Fibroblast of skin of scalp (primary cell): ENCODE results near the gene PLS1. TPM values are rescaled to one million over a fixed set of nuclear protein-coding genes. Genes with fewer than 3 reads are reported as not detected.
A peak's percentile ranks its signal among the peaks of the same experiment; 100 is the strongest.
"Not testable (repeated sequence)": the region's sequence is repeated elsewhere in the genome, so short reads cannot be mapped to it uniquely, and the experiment has no call there.

ENCODE experiments used
- DNase-seq: peaks from one replicate; pipeline ENCODE4 v3.0.0-alpha.2; 2013
- polyA plus RNA-seq, 2 experiments: library from polyadenylated mRNA; unstranded; fragments of 120-200 nt; gene quantifications; one replicate each; pipeline ENCODE4 v1.2.1, GENCODE V29; 2013; ENCODE audit not compliant: insufficient read length in 2 of 2

The PLS1 gene, protein sequence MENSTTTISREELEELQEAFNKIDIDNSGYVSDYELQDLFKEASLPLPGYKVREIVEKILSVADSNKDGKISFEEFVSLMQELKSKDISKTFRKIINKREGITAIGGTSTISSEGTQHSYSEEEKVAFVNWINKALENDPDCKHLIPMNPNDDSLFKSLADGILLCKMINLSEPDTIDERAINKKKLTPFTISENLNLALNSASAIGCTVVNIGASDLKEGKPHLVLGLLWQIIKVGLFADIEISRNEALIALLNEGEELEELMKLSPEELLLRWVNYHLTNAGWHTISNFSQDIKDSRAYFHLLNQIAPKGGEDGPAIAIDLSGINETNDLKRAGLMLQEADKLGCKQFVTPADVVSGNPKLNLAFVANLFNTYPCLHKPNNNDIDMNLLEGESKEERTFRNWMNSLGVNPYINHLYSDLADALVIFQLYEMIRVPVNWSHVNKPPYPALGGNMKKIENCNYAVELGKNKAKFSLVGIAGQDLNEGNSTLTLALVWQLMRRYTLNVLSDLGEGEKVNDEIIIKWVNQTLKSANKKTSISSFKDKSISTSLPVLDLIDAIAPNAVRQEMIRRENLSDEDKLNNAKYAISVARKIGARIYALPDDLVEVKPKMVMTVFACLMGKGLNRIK
- 0.58 TPM for polyA plus RNA-seq (2013, experiment 1 of 2; ENCODE audit: insufficient read length)
- 0.96 TPM for polyA plus RNA-seq (2013, experiment 2 of 2; ENCODE audit: insufficient read length)

DNA sequence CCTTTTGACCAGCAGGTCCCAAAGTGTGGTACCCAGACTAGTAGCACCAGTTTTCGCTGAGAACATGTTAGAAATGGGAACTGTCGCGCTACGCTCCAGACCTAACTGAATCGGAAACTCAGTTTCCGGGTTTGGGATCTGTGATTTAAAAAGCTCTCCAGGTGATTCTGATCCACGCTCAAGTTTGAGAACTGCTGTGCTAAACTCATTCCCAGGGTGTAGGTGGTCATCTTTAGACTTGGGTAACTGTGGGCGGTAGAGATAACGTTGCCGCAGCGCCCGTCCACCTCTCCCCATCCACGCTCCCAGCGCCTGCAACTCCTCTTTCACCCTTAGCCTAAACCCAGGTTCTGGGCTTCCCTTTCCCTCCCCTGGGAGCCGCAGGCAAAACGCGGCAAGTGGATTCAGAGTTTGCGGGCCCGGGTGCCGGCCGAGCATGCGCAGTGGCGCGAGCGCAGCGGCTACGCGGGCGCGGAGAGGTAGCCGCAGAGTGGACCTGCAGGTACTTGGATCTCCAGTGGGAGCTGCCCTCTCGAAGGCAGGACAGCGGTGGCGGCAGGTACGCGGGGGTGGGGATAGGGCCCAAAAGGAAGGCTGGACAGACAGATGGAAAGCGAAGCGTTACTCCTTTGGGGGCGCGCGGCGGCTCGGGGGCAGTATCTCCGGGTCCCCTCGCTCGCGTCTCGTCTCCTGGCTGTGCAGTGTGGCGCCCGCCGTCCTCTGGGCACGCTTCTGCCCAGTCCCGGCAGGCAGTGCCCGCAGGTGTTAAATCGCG is at the start of gene PLS1:
PLS1 (plus strand) TSS at position 443 of the 775 bp plus-strand sequence. CDS start 67,845 bp downstream, outside the sequence.
- peak; percentile 78 for DNase-seq

DNA sequence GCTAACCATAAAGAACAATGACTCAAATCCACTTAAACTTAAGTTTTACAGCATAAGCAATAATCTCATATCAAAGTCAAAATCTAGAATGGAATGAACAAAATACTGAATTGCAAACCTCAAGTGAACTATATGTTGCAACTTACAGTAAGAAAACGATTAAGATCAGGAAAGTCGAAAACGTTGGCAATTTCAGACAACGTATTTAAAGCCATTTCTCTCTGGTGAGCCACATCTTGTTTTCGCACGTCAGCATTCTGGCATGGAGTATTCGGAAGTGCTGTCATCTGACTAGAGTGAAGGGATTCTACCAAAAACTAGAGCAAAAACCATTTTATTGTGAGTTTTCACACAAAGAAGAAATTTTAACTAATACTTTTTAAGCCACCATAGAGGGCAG is 46.2 kb upstream of the PLS1 start:
- DNase-seq = no peak

DNA sequence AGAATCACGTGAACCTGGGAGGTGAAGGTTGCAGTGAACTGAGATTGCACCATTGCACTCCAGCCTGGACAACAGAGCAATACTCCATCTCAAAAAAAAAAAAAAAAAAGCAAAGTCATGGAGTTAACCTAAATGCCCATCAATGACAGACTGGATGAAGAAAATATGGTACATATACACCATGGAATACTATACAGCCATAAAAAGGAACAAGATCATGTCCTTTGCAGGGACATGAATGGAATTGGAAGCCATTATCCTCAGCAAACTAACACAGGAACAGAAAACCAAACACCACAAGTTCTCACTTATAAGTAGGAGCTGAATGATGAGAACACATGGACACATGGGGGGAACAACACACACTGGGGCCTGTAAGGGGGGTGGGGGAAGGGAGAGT is 43.6 kb upstream of the PLS1 start:
- DNase-seq = not testable (repeated sequence)

DNA sequence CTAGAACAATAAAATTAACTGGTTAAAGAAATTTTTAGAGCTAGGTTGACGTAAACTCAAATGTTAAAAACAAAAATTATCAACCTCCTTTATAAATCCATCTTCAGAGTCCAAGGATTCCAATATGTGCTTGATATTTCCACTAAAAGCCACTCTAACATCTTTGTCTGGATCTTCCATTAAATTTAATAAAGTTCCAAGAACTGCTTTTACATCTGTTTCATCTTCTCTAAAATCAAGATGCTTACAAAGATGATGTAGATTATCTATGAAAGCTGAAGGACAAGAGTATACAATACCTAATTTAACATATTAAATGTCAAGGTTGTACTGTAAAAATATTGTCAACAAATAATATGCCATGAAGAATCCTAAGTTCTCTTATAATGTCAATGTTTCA is 42.5 kb upstream of the PLS1 start:
- DNase-seq = no peak

DNA sequence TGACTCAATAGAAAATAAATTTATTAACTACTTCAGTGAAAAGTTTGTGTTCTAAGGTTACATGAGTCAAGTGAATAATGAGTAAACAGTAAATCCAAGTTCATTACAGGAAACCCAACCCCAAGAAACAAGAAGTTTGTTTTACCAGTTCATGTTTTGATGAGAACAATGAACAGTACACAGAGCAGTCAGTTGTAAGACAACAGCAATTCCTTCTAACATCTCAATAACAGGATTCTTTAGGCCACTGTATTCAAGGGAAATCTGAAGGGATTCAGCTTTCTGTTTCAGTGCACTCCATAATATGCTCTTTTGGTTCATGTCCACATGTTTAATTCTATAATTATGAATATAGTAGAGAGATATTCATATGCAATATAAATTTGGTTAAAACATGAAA is 36.1 kb upstream of the PLS1 start:
- no peak for DNase-seq

DNA sequence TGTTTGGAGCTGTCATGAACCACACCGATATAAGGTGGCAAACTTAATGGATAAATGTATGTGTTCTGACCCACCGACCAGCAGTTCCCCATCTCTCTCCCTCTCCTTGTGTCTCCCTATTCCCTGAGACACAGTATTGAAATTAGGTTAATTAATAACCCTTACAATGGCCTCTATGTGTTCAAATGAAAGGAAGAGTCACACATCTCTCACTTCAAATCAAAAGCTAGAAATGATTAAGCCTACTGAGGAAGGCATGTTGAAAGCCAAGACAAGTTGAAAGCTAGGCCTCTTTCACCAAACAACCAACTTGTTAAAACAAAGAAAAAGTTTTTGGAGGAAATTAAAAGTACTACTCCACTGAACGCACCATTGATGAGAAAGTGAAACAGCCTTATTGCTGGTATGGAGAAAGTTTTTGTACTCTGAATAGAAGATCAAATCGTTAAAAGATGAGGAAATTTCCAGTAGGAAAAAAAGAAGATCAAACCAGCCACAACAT is 32.6 kb upstream of the PLS1 start:
- no peak for DNase-seq

DNA sequence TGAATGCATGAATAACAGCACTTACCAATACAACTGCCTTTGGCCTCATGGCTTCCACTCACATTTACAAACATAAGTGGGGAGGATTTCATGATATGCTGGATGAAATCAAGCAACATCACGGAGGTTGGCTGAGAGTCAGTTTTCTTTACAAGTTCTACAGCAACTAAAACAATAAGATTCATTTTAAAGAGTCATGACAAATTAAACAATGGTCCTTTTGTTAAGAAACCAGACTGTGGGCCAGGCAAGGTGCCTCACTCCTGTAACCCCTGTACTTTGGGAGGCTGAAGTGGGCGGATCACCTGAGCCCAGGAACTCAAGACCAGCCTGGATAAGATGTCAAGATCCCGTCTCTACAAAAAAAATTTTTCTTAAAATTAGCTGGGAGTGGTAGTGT is 30.1 kb upstream of the PLS1 start:
- no peak for DNase-seq

DNA sequence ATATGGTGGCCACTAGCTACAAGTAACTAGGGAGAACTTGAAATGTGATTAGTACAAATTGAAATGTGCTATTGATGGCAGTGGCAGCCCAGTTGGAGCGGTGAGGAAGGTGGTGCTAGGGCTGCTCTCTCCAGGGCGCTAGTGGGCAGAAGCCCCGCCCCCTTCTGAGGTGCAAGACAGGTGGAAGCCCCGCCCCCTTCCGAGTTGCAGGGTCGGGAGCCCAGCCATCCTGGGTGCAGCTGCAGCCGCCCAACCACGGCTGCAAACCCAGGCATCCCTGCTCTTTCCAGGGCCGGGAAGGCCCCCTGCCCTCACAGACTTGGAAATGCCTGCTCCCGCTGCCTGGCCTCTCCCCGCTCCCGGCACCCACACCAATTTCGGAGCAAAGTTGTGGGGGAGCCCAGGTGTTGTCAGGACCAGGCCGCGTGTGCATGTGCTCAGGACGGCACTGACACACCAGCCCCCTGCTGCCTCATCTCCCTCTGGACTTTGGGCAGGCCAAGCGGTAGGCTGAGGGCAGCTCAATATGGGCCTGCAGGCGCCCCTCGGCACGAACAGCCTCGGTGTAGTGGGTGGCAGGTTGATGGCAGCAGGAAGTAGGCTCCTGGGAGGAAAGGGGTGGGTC is 27.7 kb upstream of the PLS1 start:
- DNase-seq = no peak

DNA sequence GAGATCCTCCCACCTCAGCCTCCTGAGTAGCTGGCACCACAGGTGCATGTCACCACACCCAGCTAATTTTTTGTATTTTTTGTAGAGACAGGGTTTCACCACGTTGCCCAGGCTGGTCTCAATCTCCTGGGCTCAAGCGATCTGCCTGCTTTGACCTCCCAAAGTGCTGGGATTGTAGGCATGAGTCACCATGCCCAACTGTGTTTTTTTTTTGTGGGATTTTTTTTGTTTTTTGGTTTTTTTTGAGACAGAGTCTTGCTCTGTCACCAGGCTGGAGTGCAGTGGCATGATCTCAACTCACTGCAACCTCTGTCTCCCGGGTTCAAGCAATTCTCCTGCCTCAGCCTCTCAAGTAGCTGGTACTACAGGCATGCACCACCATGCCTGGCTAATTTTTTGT is 26.8 kb upstream of the PLS1 start:
- DNase-seq = peak; percentile 22

DNA sequence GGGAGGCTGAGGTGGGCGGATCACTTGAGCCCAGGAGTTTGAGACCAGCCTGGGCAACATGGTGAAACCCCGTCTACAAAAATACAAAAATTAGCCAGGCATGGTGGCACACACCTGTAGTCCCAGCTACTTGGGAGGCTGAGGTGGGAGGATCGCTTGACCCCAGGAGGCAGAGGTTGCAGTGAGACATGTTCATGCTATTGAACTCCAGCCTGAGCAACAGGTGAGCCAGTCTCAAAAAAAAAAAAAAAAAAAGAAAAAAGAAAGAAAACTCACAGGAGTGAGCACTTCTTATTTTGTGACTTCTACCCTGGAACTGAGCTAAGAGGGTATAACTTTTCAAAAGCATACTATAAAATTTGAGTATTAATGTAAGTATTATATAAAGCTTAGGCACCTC is 22.0 kb upstream of the PLS1 start:
- DNase-seq = not testable (repeated sequence)

DNA sequence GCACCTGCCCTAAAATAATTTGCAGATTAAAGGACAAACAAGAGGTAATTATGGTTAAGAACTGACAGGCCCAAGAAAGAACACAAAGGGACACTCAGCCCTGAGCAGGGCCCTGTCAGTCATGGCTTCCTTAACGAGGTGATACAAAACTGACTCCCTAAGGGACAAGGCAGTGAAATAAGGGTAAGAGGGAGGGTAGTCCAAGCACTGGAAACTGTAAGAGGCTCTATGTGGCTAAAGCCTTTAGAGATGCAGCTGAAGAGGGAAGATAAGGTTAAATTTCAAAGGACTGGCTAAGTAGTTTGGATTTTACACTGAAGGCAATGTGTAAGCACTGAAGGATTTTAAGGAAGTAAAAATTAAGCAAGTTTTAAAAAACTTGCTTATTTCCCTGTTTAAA is 21.5 kb upstream of the PLS1 start:
- no peak for DNase-seq

DNA sequence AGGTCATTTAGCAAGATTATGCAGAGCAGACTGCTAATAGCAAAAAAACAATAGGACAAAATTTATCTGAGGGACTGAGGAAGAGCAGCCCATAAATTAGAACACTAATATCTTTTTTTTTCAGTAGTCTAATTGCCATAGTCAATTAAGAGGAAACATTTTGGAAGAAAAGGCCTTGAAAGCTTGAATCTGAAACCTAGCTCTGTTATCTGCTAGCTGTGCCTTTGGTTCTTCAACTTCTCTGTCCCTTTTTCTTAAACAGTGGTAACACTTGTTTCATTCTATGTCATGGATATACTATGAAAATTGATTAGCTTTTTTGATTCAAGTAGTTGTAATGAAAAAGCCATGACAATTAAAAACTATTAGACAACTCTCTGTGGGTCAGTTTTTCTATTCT is 19.4 kb upstream of the PLS1 start:
- DNase-seq = no peak

DNA sequence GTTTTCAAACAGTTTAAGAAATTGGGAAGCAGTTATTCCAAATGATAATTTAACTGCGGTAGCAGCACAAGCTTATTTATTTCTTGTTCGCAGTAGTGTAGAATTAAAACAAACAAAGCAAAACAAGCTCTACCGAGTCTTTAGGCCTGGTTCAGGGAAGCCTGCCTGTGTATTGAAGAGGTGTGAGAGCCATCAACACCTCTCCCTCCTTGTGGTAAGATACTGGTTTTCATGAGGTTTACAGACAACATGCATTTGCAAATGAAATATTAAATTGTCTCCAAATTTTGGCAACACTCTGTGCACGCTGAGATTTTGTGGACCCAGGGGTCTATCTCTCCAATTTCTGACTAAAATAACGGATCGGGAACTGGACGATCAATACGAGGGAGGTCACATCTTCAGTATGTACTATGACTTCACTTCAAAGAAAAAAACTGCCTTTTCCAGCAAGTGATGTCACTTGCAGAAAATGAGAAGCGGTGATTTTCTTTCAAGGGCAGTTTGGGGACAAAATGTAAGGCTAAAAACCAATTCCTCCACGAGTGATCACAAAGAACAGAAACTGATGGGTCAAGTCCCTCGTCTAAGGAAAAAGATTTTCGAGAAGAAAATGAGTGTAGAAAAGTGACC is 18.4 kb upstream of the PLS1 start:
- peak; percentile 14 for DNase-seq

DNA sequence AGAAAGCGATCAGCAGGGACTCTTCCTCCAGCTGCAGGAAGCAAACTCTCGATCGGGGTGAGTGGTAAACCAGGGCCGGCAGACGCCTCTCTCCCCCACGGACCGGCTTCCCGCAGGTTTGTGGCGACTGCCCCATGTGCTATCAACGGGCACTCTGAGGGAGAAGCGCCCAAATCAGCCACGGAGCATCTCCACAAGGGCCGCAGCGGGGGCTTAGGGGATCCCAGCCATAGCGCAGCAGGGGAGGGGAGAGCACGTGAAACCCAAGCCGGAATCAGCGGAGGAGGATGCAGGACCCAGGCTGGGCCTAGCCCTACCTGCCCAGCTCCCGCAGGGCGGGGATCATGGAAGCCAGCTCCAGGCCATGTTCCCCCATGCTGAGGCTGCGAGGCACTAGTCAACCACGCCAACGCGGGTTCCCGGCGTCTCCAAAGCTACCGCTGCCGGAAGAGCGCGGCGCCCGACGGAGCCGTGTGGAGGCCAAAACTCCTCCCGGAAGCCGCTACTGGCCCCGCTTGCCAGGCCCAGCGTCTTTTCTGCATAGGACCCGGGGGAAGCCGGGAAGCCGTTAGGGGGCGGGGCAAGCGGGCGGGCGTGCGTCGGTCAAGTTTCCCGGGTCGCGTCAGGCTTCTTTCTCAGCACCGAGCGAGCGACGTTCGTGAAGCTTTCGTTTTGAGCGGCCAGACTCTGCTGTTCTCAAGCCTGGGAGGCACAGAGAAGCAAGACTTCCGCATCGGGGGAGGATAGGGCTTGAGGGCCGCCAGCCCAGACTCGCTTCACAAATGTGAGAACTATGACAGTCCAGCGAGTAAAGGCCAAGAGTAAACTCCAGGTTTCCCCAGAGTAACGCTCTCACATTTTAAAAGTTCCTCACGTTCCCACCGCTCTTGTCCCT is 17.6 kb upstream of the PLS1 start, which contains the start of gene ATR:
ATR (minus strand) TSS at position 405 of the 895 bp plus-strand sequence; CDS start at position 376, 29 bp downstream.
- peak; percentile 97 for DNase-seq

DNA sequence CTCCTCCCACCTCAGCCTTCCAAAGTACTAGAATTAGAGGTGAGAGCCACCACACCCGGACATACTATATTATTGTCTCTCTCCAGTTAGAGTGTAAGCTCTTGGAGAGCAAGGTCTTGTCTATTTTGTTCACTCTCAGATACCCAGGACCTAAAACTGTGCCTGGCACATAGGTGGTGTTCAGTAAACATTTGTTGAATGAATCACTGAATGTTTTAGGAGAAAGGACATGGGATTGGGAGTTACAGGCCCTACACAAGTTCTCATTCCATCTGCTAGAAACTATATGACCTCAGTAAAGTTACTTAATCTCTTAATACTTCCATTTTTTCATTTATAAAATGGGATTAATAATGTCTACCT is 16.2 kb upstream of the PLS1 start:
- DNase-seq = no peak

DNA sequence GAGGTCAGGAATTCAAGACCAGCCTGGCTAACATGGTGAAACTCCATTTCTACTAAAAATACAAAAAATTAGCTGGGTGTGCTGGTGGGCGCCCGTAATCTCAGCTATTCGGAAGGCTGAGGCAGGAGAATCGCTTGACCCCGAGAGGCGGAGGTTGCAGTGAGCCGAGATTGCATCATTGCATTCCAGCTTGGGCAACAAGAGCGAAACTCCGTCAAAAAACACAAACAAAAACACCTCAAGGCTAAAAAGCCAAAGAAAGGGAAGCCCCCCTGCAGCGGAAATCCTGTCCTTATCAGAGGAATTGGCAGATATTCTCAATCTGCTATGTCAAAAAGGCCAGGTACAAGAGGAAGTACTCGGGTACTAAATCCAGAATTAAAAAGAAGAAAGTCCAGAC is 15.1 kb upstream of the PLS1 start:
- not testable (repeated sequence) for DNase-seq

DNA sequence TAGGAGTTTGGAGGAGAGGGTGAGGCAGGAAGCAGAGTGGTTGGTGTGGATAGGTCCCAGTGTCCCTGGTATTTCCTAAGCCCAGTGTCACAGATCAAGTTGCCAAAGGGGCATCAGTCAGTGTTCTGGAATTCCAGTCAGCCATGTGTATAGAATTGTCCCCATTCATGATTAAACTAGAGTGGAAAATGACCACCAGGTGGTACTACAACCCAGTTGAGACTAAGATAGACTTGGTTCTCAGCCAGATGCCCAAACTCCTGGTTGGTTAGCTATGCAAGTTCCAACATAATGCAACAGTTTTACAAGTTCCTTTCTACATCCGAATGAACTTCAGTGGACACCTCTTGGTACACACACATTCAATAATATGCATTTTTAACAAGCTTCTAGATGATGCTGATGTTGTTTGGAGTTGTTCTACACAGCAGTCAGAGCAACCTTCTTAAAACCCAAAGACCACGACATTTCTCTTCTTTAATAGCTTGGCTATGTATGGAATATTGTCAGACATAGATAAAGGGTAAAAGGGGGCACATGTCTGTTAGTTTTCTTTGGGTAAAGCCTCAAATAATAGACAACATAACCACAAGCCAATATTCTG is 9.3 kb upstream of the PLS1 start:
- DNase-seq = peak; percentile 82

DNA sequence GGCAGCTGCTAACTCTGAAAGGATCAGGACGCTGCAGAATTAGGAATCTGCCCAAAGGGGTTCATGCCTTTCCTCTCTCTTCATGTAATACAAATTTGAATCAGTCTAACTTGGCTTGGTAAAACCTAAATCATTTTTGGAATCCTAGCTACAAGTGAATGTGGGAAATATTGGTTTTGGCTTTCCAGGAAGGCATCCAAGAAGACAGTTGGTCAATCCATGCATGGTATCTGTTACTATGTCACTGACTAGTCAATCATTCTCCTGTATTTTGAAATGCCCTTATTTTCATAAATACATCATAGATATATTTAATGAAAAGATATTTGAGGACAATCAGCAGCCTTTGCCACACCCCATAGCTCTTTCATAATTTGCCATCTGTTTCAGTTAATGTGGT is 7.5 kb upstream of the PLS1 start:
- no peak for DNase-seq

DNA sequence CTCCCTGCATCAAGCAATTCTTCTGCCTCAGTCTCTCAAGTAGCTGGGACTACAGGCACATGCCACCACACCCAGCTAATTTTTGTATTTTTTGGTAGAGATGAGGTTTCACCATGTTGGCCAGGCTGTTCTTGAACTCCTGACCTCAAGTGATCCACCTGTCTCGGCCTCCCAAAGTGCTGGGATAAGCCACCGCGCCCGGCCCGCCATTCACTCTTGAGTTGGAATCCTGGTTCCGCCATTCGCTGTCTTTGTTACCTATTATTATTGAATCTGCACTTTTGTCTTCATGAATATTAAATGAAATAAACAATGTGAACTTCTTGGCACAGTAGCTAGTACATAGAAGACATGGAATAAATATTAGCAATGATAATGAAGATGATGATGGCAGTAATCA is 3.9 kb upstream of the PLS1 start:
- not testable (repeated sequence) for DNase-seq

DNA sequence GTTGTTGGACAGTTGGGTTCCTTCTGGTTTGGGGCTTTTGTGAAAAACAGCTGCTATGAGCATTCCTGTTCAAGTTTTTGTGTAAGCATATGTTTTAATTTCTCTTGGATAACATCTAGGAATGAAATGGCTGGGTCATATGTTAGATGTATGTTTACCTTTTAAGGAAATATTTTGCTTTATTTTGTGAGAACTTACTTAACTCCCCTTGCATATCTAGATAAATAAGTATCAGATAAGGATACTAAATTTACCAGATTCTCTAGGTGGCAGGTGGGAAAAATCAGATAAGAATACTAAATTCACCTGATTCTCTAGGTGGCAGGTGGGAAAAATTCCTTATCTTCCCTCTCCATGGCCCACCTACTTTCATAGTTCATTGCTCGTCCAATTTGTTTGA is 1.1 kb upstream of the PLS1 start:
- no peak for DNase-seq

DNA sequence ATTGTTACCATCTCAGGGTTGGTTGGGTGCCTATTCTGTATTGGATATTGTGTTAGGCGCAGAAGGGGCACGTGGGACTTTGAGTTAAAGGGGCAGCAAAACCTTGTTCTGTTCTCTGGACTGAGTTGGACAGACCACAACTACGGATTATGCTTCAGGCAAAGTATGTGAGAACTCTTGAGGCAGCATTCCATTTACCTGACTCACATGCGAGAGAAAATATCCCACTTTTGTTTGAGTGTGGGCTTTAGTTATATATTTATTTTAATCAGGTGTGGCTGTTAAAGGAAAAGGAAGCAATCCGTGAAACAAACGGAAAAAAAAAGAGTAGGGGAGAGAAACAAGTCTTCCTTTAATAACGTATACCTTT is 627 bp upstream of the PLS1 start:
- DNase-seq = peak; percentile 85
